ENCODE results near the gene ATAD5.
"Not testable (repeated sequence)": the region's sequence is repeated elsewhere in the genome, so short reads cannot be mapped to it uniquely, and the experiment has no call there.

ATAD5 gene

GRCh38 chr17:30910151-30910550 lies 78.4 kb downstream of the ATAD5 start:
- DNase-seq (ENCODE audit: low read depth in 2 of 2), result not testable (repeated sequence)

- no peak for DNase-seq (ENCODE audit: low read depth in 2 of 2)
Observed at GRCh38 chr17:30913955-30914354, 82.2 kb downstream of the ATAD5 start.

- DNase-seq (ENCODE audit: low read depth in 2 of 2), result no peak
Observed at GRCh38 chr17:30915833-30916611, 84.3 kb downstream of the ATAD5 start.

GRCh38 chr17:30917050-30917449 lies 85.3 kb downstream of the ATAD5 start:
- DNase-seq (ENCODE audit: low read depth in 2 of 2), result no peak

- no peak for DNase-seq (ENCODE audit: low read depth in 2 of 2)
Observed at GRCh38 chr17:30920282-30920681, 88.5 kb downstream of the ATAD5 start.

DNA sequence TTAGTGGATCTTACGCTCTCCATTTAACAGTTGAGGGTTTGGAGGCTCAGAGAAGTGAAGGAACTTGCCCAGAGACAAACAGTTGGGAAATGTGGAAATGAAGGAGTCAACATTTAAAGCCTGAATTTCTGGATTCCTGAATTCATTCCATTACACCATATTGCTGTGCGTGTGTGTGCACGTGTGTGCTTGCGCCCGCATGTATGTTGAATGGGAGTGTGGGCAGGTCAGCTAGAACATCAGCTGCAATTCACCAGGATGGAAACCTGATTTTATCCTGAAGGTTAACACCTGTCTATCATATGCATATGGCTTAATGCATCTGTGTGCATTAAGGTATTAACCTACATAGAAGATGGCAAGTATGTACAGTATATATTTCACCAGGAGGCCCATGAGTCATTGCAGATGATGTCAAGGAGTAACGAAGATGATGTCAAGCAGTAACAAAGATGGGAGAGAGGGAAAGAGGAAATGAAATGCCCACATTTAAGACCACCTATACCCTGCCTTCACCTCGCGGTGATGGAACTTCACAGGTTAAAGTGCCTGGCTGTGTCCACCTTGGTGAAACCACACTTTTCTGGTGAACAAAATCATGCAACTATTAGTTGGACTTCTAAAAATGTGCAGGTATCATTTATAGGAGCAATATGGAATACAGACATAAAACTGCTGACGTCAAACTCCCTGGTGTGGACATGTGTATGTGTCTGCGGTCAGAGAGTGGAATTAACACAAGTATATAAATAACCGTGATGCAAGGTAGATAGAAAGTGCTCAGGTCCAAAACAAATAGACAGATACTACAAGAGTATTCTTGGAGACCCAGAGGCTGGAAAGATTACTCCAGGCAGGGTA lies 89.1 kb downstream of the ATAD5 start:
- DNase-seq (ENCODE audit: low read depth in 2 of 2), result no peak

DNA sequence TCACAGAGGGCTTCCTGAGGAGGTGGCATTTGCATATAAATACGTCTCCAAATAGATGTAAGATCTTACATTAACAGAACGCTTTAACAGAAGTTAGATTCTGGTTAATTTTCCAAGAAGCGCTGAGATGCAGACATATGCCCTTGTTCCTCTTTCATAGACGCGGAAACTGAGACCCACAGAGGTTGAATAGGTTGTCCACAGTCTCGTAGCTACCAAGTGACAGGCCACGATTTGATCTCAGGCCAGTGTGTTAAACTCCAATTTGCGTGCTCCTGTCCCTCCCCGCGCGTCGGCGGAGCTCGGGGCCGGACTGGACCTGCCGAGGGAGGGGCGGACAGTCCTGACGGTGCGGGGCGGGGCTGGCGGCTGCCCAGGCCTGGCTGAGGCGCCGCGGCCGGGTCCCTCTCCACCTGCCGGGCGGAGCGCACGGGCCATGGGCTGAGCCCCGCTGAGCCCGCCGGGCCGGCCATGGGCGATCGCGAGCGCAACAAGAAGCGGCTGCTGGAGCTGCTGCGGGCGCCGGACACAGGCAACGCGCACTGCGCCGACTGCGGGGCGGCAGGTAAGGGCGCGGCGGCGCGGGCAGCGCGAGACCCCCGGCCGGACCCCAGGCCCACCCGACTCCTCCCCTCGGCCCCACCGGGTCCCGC lies 89.9 kb downstream of the ATAD5 start, which contains the start of gene ADAP2:
TSS of gene ADAP2 (plus strand) at position 402 of the 653 bp plus-strand sequence. CDS start at position 472, 70 bp downstream.
- DNase-seq (ENCODE audit: low read depth in 2 of 2), result no peak

GRCh38 chr17:30922235-30923030 lies 90.7 kb downstream of the ATAD5 start:
- no peak for DNase-seq (ENCODE audit: low read depth in 2 of 2)

GRCh38 chr17:30924341-30924740 lies 92.6 kb downstream of the ATAD5 start:
- no peak for DNase-seq (ENCODE audit: low read depth in 2 of 2)

DNA sequence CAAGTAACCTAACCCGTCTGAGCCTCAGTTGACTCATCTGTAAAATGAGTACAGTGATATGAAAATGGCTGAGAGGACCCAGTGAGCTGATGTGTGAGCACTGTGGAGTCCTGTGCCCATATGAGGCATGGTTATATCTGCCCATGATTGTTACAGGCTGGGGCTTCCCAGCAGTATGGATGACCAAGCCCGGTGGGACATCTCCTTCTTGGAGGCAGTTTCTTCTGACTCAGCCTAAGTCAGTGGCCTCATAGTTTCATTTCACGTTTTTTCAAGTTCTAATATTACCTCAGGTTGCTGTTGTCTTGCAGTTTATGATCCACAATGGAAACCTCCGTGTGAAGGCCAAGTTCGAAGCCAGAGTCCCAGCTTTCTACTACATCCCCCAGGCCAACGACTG lies 94.8 kb downstream of the ATAD5 start:
- no peak for DNase-seq (ENCODE audit: low read depth in 2 of 2)

DNA sequence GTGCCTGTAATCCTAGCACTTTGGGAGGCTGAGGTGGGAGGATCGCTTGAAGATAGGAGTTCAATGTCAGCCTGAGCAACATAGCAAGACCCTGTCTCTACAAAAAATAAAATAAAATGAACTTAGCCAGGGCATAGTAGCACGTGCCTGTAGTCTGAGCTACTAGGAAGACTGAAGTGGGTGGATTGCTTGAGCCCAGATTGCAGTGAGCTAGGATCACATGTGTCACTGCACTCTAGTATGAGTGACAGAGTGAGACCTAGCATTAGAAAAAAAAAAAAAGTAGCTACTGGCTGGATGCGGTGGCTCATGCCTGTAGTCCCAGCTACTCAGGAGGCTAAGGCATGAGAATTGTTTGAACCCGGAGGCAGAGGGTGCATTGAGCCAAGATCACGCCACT lies 96.0 kb downstream of the ATAD5 start:
- DNase-seq (ENCODE audit: low read depth in 2 of 2), result no peak

DNA sequence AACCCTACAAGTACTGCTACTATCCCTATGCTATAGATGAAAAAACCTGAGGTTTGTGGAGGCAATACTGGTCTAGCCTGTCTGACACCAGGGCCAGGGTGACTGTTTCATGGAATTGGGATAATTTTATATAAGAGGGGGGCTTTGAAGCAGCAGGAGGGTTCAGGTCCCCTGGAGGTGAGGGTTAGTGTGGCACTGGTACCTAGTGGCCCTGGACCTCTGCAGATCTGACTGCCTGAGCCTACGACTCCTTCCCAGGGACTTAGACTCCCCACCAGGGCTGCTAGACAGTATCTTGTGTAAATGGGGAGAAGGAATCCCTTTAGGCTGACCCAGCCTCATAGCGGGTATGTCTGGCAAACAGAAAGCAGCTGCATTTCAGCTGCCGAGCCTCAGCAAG lies 96.8 kb downstream of the ATAD5 start:
- DNase-seq (ENCODE audit: low read depth in 2 of 2), result no peak

DNA sequence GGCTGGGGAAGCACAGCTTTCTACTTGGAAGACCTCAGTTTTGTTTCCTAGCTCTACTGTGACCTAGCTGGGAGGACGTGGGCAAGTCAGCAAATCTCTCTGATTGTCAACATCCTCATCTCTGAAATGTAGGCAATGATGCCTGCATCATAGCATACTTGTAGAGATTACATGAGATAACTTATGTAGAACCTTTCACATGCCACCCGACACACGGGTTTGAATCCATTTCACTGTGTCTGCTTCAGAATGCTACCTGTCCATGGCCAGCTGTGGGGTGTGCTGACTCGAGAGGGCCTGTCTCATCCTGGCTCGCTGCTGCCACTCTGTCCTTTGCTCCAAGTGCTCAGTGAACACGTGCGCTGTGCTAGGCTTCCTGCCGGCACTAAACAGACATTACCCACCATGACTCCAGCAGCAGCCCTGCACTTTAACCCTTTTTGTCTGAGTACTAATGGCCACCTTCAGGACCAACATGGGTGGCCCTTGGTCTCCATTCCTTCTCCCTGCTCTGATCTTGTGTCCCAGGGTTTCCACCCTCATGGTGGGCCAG lies 97.4 kb downstream of the ATAD5 start:
- no peak for DNase-seq (ENCODE audit: low read depth in 2 of 2)

- DNase-seq (ENCODE audit: low read depth in 2 of 2), result not testable (repeated sequence)
Observed at GRCh38 chr17:30929861-30930260, 98.1 kb downstream of the ATAD5 start.

DNA sequence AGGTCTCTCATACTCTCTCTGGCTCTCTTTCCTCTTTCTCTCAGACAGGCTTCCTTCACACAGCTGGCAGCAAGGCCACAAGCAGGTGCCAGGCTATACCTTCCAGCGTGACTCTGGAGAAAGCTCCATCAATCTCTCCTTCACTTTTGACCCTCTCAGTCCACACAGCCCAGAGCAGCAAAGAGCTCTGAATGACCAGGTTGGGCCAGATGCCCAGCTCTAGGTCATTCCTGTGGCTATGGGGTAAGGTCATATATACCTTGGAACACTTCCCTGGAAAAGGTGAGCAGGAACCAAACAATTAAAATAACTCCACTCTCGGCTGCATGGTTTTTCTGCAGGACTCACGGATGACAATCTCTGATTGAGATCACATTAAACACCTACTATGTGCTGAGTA lies 98.7 kb downstream of the ATAD5 start:
- no peak for DNase-seq (ENCODE audit: low read depth in 2 of 2)

- DNase-seq (ENCODE audit: low read depth in 2 of 2), result not testable (repeated sequence)
Observed at GRCh38 chr17:30931582-30931981, 99.8 kb downstream of the ATAD5 start.

GRCh38 chr17:30933966-30934365 lies 102.2 kb downstream of the ATAD5 start:
- no peak for DNase-seq (ENCODE audit: low read depth in 2 of 2)

GRCh38 chr17:30939051-30939689 lies 107.4 kb downstream of the ATAD5 start:
- no peak for DNase-seq (ENCODE audit: low read depth in 2 of 2)

DNA sequence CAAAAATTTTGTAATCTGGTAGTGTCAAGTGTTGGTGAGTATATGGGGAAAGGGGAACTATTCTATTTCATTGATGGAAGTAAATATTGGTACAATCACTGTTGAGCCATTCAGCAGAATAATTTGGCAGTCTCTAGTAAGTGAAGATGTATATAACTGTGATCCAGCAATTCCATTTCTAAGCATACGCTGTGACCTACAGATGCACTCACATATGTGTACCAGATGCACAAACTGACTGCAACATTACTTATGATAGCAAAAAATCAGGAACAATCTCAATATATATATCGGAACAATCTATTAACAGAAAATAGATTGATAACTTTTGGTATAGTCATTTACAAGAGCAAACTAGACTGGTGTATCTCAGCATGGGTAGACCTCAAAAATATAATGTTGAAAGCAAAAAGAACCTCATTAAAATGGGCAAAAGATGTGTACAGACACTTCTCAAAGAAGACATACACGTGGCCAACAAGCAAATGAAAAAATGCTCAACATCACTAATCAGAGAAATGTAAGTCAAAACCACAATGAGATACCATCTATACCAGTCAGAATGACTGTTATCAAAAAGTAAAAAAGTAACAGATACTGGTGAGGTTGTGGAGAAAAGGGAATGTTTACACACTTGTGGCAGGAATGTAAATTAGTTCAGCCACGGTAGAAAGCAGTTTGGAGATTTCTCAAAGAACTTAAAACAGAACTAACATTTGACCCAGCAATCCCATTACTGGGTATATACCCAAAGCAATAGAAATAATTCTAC lies 110.7 kb downstream of the ATAD5 start:
- no peak for DNase-seq (ENCODE audit: low read depth in 2 of 2)
